IMR-90 (cell line): ENCODE data around the gene OR2T12. TPM values are rescaled to one million over a fixed set of nuclear protein-coding genes. Genes with fewer than 3 reads are reported as not detected.
"Not testable (repeated sequence)": the region's sequence is repeated elsewhere in the genome, so short reads cannot be mapped to it uniquely, and the experiment has no call there.

Source experiments
- ATAC-seq: fragments of 200-7000 bp; cut with Tn5 transposase; 2 replicates; pipeline ENCODE4 v1.9.1; 2020; ENCODE audit warnings: low read depth, mild to moderate bottlenecking, moderate library complexity
- BruUV-seq: library from RNA; stranded (reverse); fragments of 400-500 nt; replicated peaks from 2 replicates; lab custom pipeline; 2021; lab: Mats Ljungman, UMichigan
- CTCF ChIA-PET: fragments of 300-600 bp; formaldehyde crosslinking; extraction: SDS; loops from one replicate; lab custom pipeline; 2021; ENCODE audit warnings: antibody characterized with exemption; lab: Yijun Ruan, JAX
- POLR2A ChIA-PET: fragments of 300-600 bp; sonication (Branson Sonifier 250); formaldehyde crosslinking; loops from one replicate; lab custom pipeline; 2022; ENCODE audit warnings: antibody characterized with exemption; ENCODE audit not compliant: unreplicated experiment; lab: Charles Lee
- DNase-seq: peaks from one replicate; pipeline ENCODE4 v3.0.0; 2013
- H2AFZ ChIP-seq: replicated peaks from 2 replicates; pipeline ENCODE3; 2013; ENCODE audit warnings: low read length, mild to moderate bottlenecking; ENCODE audit not compliant: poor library complexity
- H2AK5ac ChIP-seq: 2 replicates; pipeline ENCODE4 v1.6.1; 2013; ENCODE audit warnings: low read depth, low read length, inconsistent platforms
- H2AK9ac ChIP-seq: replicated peaks from 2 replicates; pipeline ENCODE3; 2013; ENCODE audit warnings: mild to moderate bottlenecking, low read depth, low read length, moderate library complexity; ENCODE audit not compliant: poor library complexity
- H2BK120ac ChIP-seq: 2 replicates; pipeline ENCODE4 v1.6.1; 2013; ENCODE audit warnings: low read depth, low read length, inconsistent platforms
- H2BK15ac ChIP-seq: 3 replicates; pipeline ENCODE4 v1.6.1; 2013; ENCODE audit warnings: low read depth, low read length, inconsistent platforms
- H2BK20ac ChIP-seq: 2 replicates; pipeline ENCODE4 v1.6.1; 2013; ENCODE audit warnings: low read depth, mild to moderate bottlenecking, inconsistent platforms, low read length, moderate library complexity
- H2BK5ac ChIP-seq: 2 replicates; pipeline ENCODE4 v1.6.1; 2013; ENCODE audit warnings: mild to moderate bottlenecking, low read depth, low read length, inconsistent platforms; ENCODE audit not compliant: poor library complexity, severe bottlenecking
- H3K14ac ChIP-seq: replicated peaks from 2 replicates; pipeline ENCODE4 v1.6.1; 2013; ENCODE audit warnings: low read depth, low read length, inconsistent platforms
- H3K18ac ChIP-seq: 2 replicates; pipeline ENCODE4 v1.6.1; 2013; ENCODE audit warnings: low read depth, low read length, control low read depth
- H3K23ac ChIP-seq: 2 replicates; pipeline ENCODE4 v1.6.1; 2013; ENCODE audit warnings: low read depth, low read length, inconsistent platforms
- H3K27ac ChIP-seq: 2 replicates; pipeline ENCODE4 v1.5.1; 2013; ENCODE audit warnings: mild to moderate bottlenecking, control low read depth, low read length; ENCODE audit not compliant: insufficient read depth
- H3K27me3 ChIP-seq: 2 replicates; pipeline ENCODE4 v1.6.1; 2013; ENCODE audit warnings: low read length; ENCODE audit not compliant: control insufficient read depth, insufficient read depth
- H3K36me3 ChIP-seq: 2 replicates; pipeline ENCODE4 v1.6.1; 2013; ENCODE audit warnings: low read length, mixed read lengths; ENCODE audit not compliant: control insufficient read depth, insufficient read depth
- H3K4ac ChIP-seq: 2 replicates; pipeline ENCODE4 v1.6.1; 2013; ENCODE audit warnings: low read depth, low read length, inconsistent platforms
- H3K4me1 ChIP-seq: 2 replicates; pipeline ENCODE4 v1.6.1; 2013; ENCODE audit warnings: low read length, mixed read lengths; ENCODE audit not compliant: control insufficient read depth, insufficient read depth
- H3K4me2 ChIP-seq: 2 replicates; pipeline ENCODE4 v1.6.1; 2013; ENCODE audit warnings: low read depth, mild to moderate bottlenecking, control low read depth, low read length, moderate library complexity
- H3K4me3 ChIP-seq: 2 replicates; pipeline ENCODE4 v1.5.1; 2013; ENCODE audit warnings: low read depth, mild to moderate bottlenecking, control low read depth, low read length, moderate library complexity; ENCODE audit not compliant: insufficient read depth
- H3K56ac ChIP-seq: 2 replicates; pipeline ENCODE4 v1.6.1; 2013; ENCODE audit warnings: low read length, inconsistent platforms; ENCODE audit not compliant: insufficient read depth; ENCODE audit errors: extremely low read depth
- H3K79me1 ChIP-seq, 2 experiments: 2 replicates each; pipeline ENCODE4 v1.6.1; 2013; ENCODE audit warnings: low read length in 2 of 2, inconsistent platforms in 1 of 2, low read depth in 1 of 2
- H3K9ac ChIP-seq: 2 replicates; pipeline ENCODE4 v1.6.1; 2013; ENCODE audit warnings: low read depth, low read length, control low read depth
- H3K9me1 ChIP-seq: 2 replicates; pipeline ENCODE4 v1.6.1; 2013; ENCODE audit warnings: low read length, inconsistent platforms; ENCODE audit not compliant: insufficient read depth
- H3K9me3 ChIP-seq: 2 replicates; pipeline ENCODE4 v1.6.1; 2013; ENCODE audit warnings: low read length; ENCODE audit not compliant: control insufficient read depth, insufficient read depth
- H4K20me1 ChIP-seq: 2 replicates; pipeline ENCODE4 v1.6.1; 2013; ENCODE audit warnings: low read length, inconsistent platforms; ENCODE audit not compliant: insufficient read depth
- H4K5ac ChIP-seq: 2 replicates; pipeline ENCODE4 v1.6.1; 2013; ENCODE audit warnings: mild to moderate bottlenecking, low read depth, low read length, control low read depth
- H4K8ac ChIP-seq, 2 experiments: 2 replicates each; pipeline ENCODE4 v1.6.1; 2013; ENCODE audit warnings: low read depth in 2 of 2, low read length in 2 of 2, control low read depth in 1 of 2, inconsistent platforms in 1 of 2
- H4K91ac ChIP-seq: 2 replicates; pipeline ENCODE4 v1.6.1; 2013; ENCODE audit warnings: low read depth, low read length, inconsistent platforms; ENCODE audit not compliant: insufficient read depth
- WGBS, 2 experiments: methylation state at CpG; one replicate each; pipeline versions ENCODE4 v1.1.5 to v1.1.7; 2013; ENCODE audit warnings: missing lambda C conversion rate in 2 of 2; ENCODE audit not compliant: insufficient read length in 1 of 2; ENCODE audit errors: extremely low coverage in 2 of 2; 5-methylcytosine and 5-hydroxymethylcytosine counted together
- dilution Hi-C: fragments of 300-500 bp; cut with HindIII; formaldehyde crosslinking; loops from one replicate; pipeline ENCODE4 v1.14.3; 2018; ENCODE audit warnings: low sequenced_read_pairs; ENCODE audit not compliant: unreplicated experiment
- in situ Hi-C: fragments of 300-500 bp; cut with MboI; formaldehyde crosslinking; loops from 3 replicates; pipeline ENCODE4 v1.14.3; 2019; ENCODE audit warnings: low sequenced_read_pairs, inconsistent platforms, mixed read lengths
- intact Hi-C: fragments of 100-400 bp; cut with micrococcal nuclease; formaldehyde crosslinking; loops from 2 replicates; pipeline ENCODE4 v1.10.0; 2022
- polyA plus RNA-seq, 3 experiments: library from polyadenylated mRNA; depleted of rRNA; stranded (reverse); fragments of >200 nt; gene quantifications; 2 replicates each; pipeline ENCODE4 v1.2.3, GENCODE V29; 2012; ENCODE audit warnings: low replicate concordance in 1 of 3
- total RNA-seq: library from RNA; depleted of rRNA; stranded (reverse); fragments of >200 nt; gene quantifications from 2 replicates; pipeline ENCODE4 v1.2.3, GENCODE V29; 2012

Gene OR2T12
- total and polyA plus RNA-seq, 2 of the 4 experiments (the other 2 are of a cell fraction), result not detected

DNA sequence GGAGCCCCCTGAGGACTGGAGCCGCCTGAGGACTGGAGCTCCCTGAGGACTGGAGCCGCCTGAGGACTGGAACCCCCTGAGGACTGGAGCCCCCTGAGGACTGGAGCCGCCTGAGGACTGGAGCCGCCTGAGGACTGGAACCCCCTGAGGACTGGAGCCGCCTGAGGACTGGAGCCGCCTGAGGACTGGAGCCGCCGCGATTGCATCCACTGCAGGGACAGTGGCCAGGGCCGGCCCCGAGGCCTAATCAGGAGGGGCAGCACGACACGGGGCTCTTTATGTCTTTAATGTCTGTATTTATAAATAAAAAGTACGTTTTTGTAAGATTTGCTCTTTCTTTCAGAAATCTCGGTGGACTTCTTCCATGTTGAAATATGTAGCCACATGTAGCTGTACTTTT lies 3.5 kb upstream of the OR2T12 start:
- dilution Hi-C loops, H3K27me3 ChIP-seq, BruUV-seq, H3K4me1 ChIP-seq, H3K56ac ChIP-seq, H2BK5ac ChIP-seq, DNase-seq, H2AK9ac ChIP-seq, H2BK120ac ChIP-seq, H2BK20ac ChIP-seq, H2AK5ac ChIP-seq, H3K27ac ChIP-seq, intact Hi-C loops, POLR2A ChIA-PET, H3K4me2 ChIP-seq, H3K79me1 ChIP-seq, H3K9me1 ChIP-seq, H2BK15ac ChIP-seq, H3K18ac ChIP-seq, CTCF ChIA-PET, H4K20me1 ChIP-seq, H4K91ac ChIP-seq, H3K14ac ChIP-seq, H3K36me3 ChIP-seq, H3K4ac ChIP-seq, H3K9me3 ChIP-seq, H4K8ac ChIP-seq, in situ Hi-C loops, H3K23ac ChIP-seq, H2AFZ ChIP-seq, H4K5ac ChIP-seq, H3K9ac ChIP-seq, ATAC-seq, H3K4me3 ChIP-seq: not testable (repeated sequence)
- no CpG with 5 or more reads among the region's 15 CpGs for WGBS, 2 experiments
